Colonic mucosa (tissue), 4 donors: ENCODE measurements around the gene ZBTB21. TPM values are rescaled to one million over a fixed set of nuclear protein-coding genes. Genes with fewer than 3 reads are reported as not detected.

Experiments
- DNase-seq: peaks from one replicate; pipeline ENCODE4 v3.0.0-alpha.2; 2020
- H3K27ac ChIP-seq: fragments of 200-600 bp; one replicate; pipeline ENCODE4 v1.8.0; 2021
- H3K27me3 ChIP-seq: fragments of 200-600 bp; one replicate; pipeline ENCODE4 v1.8.0; 2021
- H3K36me3 ChIP-seq: fragments of 200-600 bp; one replicate; pipeline ENCODE4 v1.8.0; 2021
- H3K4me1 ChIP-seq: fragments of 200-600 bp; one replicate; pipeline ENCODE4 v1.8.0; 2021; ENCODE audit warnings: mild to moderate bottlenecking
- H3K4me3 ChIP-seq: fragments of 200-600 bp; one replicate; pipeline ENCODE4 v1.8.0; 2021
- H3K9ac ChIP-seq, 2 donors: one replicate each; pipeline ENCODE4 v1.7.0; 2013; ENCODE audit warnings: control low read depth in 2 of 2, low read depth in 2 of 2, low read length in 2 of 2
- H3K9me3 ChIP-seq: fragments of 200-600 bp; one replicate; pipeline ENCODE4 v1.8.0; 2021
- intact Hi-C: fragments of 100-400 bp; cut with DNase I; formaldehyde crosslinking; loops from one replicate; pipeline ENCODE4 v1.14.1; 2022
- total RNA-seq, 2 donors: library from RNA; stranded (reverse); fragmentation: NEBNext Ultra II Directional in 1 of 2; extraction: Animal tissue kit (Norgen Biotek cat#: 25700) in 1 of 2; gene quantifications; one replicate each; pipeline ENCODE4 v1.2.1, GENCODE V29; 2021
- TF ChIP-seq, protein P1 (sequence below): fragments of 200-600 bp; IDR thresholded peaks from one replicate; pipeline ENCODE4 v1.8.0; 2022; ENCODE audit warnings: antibody characterized with exemption, mild to moderate bottlenecking
- donor health status: healthy.
- donor health status: DM: no; HTN: no; CAD: no.
- donor health status: DM: no; HTN: no; CAD: no.

The ZBTB21 gene
- total RNA-seq, 2 donors from 2014 or later, result 10.2 to 15.1 TPM

DNA sequence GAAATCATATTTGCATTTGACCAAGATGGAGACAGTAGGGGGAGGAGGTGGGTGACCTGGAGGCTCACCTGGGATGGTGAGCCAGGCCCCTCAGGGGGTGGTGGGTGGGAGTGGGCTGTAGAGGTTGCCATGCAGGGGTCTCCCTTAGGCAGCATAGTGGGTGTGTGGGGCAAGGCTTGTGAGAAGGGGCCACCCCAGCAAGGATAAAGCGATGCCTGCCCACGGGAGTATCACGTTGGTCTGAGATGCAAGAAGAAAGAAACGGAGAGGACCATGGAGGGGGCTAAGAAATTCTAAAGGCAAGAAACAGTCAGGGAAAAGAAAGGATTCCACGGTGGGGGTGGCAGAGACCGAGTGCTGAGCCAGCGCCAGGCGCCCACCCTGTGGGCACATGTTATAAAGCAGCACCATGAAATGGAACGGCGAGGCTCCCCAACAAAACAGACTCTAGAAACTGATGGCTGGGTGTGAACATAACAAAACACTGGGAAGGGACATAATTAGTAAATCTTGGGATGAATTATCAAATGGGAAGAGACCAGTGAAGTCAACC is 44.6 kb downstream of the ZBTB21 start:
- no peaks in the 10 kb centered on the region for H3K27me3 ChIP-seq
- TF ChIP-seq, protein P1, sequence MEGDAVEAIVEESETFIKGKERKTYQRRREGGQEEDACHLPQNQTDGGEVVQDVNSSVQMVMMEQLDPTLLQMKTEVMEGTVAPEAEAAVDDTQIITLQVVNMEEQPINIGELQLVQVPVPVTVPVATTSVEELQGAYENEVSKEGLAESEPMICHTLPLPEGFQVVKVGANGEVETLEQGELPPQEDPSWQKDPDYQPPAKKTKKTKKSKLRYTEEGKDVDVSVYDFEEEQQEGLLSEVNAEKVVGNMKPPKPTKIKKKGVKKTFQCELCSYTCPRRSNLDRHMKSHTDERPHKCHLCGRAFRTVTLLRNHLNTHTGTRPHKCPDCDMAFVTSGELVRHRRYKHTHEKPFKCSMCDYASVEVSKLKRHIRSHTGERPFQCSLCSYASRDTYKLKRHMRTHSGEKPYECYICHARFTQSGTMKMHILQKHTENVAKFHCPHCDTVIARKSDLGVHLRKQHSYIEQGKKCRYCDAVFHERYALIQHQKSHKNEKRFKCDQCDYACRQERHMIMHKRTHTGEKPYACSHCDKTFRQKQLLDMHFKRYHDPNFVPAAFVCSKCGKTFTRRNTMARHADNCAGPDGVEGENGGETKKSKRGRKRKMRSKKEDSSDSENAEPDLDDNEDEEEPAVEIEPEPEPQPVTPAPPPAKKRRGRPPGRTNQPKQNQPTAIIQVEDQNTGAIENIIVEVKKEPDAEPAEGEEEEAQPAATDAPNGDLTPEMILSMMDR, result no peak
- intact Hi-C loops, result no loop called here
- no peaks in the 10 kb centered on the region for H3K36me3 ChIP-seq
- H3K9me3 ChIP-seq, result no peaks in the 10 kb centered on the region
- no peak for DNase-seq
- H3K4me3 ChIP-seq, result no peak overlapping the region
- no peaks in the 10 kb centered on the region for H3K4me1 ChIP-seq
- H3K9ac ChIP-seq, result no peak overlapping the region
- H3K27ac ChIP-seq, result no peak overlapping the region

DNA sequence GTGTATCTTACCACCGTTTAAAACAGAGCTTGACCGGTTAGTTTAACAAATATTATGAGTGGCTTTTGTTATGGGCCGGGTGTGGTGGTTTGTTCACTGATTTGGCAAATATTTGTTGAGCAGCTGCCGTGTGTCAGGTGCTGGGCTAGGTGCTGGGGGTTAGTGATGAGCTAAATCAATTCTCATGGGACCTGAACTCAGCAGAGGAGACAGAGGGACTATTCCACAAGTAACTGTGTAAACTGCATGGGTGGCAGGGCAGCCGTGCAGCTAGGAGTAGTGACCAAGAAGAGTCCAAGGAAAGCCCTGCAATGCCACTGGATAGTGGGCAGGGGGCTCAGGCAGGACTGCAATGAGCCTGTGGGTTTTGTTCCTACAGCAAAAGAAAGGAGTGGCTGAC is 45.1 kb downstream of the ZBTB21 start:
- H3K27ac ChIP-seq, result no peak overlapping the region
- H3K36me3 ChIP-seq, result no peaks in the 10 kb centered on the region
- no peaks in the 10 kb centered on the region for H3K4me1 ChIP-seq
- TF ChIP-seq, protein P1, result no peak
- H3K27me3 ChIP-seq, result no peaks in the 10 kb centered on the region
- H3K9me3 ChIP-seq, result no peaks in the 10 kb centered on the region
- H3K4me3 ChIP-seq, result no peak overlapping the region
- intact Hi-C loops, result no loop called here
- no peak overlapping the region for H3K9ac ChIP-seq
- DNase-seq, result no peak

DNA sequence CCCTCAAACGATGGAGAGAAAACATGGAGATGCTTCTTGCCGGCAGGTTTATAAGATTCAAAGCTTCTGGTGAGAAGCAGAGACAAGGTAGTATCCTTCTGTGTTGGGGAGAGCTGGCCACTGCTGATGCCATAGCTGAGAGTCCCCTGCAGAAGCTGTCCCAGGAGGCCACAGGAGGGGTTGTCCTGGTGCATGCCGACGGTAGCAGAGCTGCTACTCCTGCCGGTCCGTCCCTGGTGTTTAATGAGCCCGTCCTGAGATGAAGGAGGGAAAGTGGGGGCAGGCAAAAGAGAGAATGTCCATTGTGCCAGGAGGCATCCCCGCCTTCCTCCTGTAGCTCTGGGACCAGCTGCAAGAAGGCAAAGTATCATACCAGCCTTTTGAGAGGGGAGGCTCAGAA is 46.0 kb downstream of the ZBTB21 start:
- Histone ChIP-seq H3K36me3 (no peaks in the 10 kb centered on the region), H3K9ac (no peak overlapping the region), H3K4me1 (no peaks in the 10 kb centered on the region), H3K9me3 (no peaks in the 10 kb centered on the region), H3K4me3 (no peak overlapping the region), H3K27ac (no peak overlapping the region), H3K27me3 (no peaks in the 10 kb centered on the region)
- no peak for DNase-seq
- intact Hi-C loops, result no loop called here
- TF ChIP-seq, protein P1, result no peak

DNA sequence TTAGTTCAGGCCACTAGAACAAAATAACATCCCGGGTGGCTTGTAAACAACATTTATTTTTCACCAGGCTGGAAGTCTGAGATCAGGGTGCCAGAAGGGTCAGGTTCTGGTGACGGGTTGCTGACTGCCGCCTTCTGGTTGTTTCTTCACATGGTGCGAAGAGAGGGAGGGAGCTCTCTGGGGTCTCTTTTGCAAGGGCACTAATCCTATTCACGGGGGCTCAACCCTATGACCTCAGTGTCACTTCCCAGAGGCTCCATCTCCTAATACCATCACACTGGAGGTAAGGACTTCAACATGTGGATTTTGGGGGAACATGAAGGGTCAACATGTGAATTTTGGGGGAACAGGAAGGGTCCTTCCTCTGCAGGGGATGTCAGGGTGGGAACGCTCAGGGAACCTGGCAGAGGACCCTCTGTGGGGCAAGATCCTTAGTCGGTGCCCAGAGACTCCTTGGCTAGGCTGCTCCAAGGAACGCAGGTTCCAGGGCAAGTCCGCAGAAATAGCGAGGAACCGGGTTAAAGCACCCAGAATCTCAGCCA is 47.7 kb downstream of the ZBTB21 start:
- no peaks in the 10 kb centered on the region for H3K4me1 ChIP-seq
- H3K9me3 ChIP-seq, result no peaks in the 10 kb centered on the region
- H3K36me3 ChIP-seq, result no peaks in the 10 kb centered on the region
- TF ChIP-seq, protein P1, result no peak
- no peak overlapping the region for H3K9ac ChIP-seq
- H3K27ac ChIP-seq, result no peak overlapping the region
- DNase-seq, result no peak
- no peaks in the 10 kb centered on the region for H3K27me3 ChIP-seq
- intact Hi-C loops, result no loop called here
- H3K4me3 ChIP-seq, result no peak overlapping the region

DNA sequence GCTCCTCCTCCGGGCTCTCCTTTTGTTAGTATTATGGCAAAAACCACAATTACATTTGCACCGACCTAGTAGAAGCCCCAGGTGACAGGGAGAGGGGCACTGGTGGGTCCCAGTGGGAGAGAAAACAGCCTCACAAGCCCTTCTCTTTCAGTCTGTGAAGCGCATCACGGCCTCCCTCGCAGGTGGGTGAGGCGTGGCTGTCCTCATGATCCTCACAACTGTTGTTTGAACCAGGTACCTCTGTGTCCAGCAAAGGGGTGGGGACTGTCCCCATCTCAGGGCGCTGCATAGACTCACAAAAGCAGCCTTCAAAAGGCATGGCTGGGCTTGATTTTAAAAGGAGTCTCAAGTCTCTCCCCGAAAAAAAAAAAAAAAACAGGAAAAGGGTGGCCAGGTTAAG is 48.4 kb downstream of the ZBTB21 start:
- intact Hi-C loops, result no loop called here
- no peaks in the 10 kb centered on the region for H3K9me3 ChIP-seq
- H3K27me3 ChIP-seq, result no peaks in the 10 kb centered on the region
- H3K4me1 ChIP-seq, result no peaks in the 10 kb centered on the region
- DNase-seq, result no peak
- TF ChIP-seq, protein P1, result no peak
- no peak overlapping the region for H3K4me3 ChIP-seq
- H3K36me3 ChIP-seq, result no peaks in the 10 kb centered on the region
- no peak overlapping the region for H3K9ac ChIP-seq
- H3K27ac ChIP-seq, result no peak overlapping the region
